GM21528 (cell line): ENCODE measurements around the gene INTS7.
"Not testable (repeated sequence)": the region's sequence is repeated elsewhere in the genome, so short reads cannot be mapped to it uniquely, and the experiment has no call there.

Source experiments
- ATAC-seq: cut with Tn5 transposase; IDR thresholded peaks from one replicate; pipeline ENCODE4 v1.9.1; 2021; ENCODE audit warnings: mild to moderate bottlenecking, moderate library complexity; ENCODE audit not compliant: unreplicated experiment, low FRiP score

Gene INTS7

DNA sequence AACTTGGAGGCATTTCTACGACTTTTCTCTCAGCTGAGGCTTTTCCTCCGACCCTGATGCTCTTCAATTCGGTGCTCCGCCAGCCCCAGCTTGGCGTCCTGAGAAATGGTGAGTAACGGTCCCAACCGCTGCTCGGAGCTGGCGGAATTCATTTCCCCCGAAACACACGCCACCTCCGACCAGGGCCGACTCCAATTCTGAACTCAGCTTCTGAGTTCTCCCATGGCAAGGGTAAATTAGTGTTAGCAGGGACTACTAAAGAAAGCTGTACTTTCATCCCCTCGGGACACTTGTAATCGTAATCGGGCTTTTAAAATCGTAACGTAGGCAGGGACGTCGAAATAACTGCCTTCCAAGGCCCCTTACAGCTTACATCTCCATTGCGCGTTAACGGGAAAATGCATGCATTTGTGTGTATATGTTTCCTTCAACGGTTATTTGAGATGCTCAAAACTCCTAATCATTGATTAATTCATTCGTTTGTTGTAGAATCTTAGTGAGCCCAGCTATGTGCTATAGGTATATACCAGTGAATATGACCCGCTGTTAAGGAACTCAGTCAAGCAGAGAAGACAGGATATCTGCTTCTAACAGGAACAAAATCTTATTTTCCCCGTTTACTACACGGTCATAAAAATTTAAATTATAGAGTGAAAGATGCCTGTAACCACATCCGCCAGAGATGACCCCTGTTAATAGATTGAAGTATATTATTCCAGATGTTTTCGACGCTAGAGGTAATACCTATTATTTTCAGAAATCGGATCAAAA lies 663 bp upstream of the INTS7 start:
- ATAC-seq: peak; percentile 17

DNA sequence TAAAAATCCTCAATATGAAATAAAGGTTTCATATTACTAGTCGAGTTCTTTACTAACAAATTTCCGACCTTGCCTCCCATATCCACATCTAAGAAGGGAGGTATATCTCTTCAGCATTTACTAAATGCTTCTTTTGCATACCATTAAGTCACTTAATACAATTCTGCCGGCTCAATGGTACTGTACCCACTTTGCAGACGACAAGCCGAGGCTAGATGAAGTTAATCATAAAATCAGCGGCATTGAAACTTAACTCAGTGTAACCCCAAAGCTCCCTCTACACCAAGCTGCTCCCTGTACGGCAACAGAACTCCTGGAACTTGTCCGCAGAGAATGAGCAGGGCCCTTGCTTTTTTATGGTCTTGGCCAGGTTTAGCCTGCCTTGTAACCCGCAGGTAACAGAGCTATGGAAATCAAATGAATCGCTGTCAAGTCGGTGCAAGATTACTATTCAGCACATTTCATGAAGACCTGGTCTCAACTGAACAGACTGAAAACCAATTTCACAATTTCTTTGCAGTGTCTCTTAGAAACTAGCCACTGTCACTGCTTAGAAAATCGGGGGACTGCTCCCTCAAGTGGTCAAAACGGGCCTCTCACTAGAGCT lies 738 bp downstream of the INTS7 start:
- ATAC-seq: peak; percentile 20

DNA sequence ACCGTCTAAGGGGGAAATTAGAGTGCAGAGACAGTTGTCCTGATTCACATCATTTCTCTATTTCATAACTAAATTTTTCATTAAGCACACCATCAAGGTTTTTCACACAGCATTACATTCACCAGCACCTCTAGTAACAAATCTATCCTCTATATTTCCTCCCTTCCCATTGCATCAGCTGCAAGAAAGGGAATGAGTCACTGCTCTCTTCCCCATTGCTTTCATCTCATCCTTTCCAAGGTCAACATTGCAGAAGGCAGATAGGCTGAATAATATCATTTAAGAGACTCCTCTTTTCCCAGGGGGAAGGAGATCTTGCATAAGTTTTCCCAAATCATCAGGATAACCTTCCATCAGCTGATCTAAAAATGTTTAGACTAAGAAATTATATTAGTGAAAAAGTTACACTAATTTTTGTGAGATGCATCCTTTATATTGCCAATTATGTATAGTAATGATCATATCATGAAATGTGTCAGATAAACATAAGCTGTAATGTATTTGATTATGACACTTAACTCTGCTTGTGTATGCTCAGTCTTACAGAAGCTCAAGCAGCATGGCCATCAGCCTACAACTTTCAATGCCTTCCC lies 4.3 kb downstream of the INTS7 start:
- ATAC-seq: no peak

- ATAC-seq: not testable (repeated sequence)
Measured at GRCh38 chr1:212027727-212028126, 7.6 kb downstream of the INTS7 start.

- ATAC-seq: no peak
Measured at GRCh38 chr1:212024469-212025149, 10.7 kb downstream of the INTS7 start.

DNA sequence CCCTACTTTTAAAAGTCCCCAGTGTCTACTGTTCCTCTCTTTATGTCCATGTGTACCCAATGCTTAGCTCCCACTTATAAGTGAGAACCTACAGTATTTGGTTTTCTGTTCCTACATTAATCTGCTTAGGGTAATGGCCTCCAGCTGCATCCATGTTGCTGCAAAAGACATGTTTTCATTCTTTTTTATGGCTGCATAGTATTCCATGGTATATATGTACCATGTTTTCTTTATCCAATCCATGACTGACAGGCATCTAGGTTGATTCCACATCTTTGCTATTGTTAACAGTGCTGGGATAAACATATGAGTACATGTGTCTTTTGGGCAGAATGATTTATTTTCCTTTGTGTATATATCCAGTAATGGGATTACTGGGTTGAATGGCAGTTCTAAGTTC lies 12.4 kb downstream of the INTS7 start:
- not testable (repeated sequence) for ATAC-seq

DNA sequence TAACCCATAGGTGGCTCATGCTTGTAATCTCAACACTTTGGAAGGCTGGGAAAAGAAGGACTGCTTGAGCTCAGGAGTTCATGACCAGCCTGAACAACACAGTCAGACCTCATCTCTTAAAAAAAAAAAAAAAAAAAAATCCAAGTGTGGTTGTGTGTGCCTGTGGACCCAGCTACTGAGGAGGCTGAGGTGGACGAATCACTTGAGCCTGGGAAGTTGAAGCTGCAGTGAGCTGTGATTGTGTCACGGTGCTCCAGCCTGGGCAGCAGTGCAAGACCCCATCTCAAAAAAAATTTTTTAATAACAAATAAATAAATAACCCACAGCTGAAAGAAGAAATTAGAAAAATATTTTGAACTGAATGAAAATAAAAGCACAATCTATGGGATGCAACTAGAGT lies 13.8 kb downstream of the INTS7 start:
- ATAC-seq: no peak

DNA sequence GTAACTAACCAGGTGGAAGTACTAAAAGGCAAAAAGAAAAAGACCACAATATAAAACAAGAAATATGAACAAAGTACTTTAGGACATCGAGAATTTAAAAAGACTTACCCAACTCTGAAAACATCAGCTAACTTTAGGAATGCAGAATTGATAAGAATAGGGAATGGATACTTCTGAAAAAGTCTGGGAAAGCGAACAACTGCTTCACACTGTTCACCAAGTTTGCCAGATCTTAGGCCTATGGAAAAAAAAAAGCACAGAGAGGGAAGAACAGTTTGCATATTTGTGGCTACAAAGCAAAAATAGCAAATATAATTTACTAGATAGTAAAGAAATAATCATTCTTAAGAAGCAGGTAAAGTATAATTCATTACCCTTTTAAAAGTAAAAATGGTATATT lies 14.4 kb downstream of the INTS7 start:
- no peak for ATAC-seq

- no peak for ATAC-seq
Measured at GRCh38 chr1:212013672-212014071, 21.7 kb downstream of the INTS7 start.

- ATAC-seq: peak; percentile 81
Measured at GRCh38 chr1:212012034-212012740, 23.2 kb downstream of the INTS7 start.

DNA sequence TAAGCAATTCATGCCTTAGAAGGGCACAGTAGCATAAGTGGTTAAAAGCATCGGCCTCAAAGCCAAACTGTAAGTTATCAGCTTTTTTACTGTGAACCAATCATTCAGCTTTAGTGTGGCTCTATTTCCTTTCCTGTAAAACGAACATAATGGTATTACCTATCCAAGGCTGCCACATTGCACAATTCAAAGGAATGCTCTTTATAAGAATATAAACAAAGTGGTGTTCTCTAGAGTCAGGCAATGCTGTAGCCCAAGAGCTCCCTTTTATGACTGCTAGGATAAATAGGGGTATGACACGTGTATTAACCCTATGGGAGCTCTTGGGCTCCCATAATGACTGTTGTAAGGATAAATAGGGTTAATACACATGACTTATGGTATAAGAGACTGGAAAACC lies 25.4 kb downstream of the INTS7 start:
- ATAC-seq: no peak

- ATAC-seq: no peak
Measured at GRCh38 chr1:212009561-212009960, 25.8 kb downstream of the INTS7 start.

DNA sequence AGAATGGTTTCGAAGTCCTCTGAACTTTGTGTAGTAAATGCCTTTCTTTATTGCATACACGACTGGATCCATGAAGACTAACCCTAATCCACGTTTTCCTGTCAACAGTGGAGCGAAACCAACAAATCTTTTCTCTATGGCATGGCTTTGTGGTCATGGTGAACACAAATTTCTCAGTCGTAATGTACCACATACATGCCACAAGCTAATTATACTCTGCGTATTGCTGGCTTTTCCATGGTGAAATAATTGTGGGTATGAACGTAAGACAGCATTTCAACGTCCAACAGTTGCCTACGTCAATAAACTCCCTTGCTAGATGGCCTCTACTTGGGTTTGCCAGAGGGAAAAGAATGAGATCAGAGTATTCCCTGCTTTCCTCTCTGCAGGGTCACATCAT lies 27.5 kb downstream of the INTS7 start:
- ATAC-seq: no peak

- no peak for ATAC-seq
Measured at GRCh38 chr1:212007178-212007577, 28.2 kb downstream of the INTS7 start.

DNA sequence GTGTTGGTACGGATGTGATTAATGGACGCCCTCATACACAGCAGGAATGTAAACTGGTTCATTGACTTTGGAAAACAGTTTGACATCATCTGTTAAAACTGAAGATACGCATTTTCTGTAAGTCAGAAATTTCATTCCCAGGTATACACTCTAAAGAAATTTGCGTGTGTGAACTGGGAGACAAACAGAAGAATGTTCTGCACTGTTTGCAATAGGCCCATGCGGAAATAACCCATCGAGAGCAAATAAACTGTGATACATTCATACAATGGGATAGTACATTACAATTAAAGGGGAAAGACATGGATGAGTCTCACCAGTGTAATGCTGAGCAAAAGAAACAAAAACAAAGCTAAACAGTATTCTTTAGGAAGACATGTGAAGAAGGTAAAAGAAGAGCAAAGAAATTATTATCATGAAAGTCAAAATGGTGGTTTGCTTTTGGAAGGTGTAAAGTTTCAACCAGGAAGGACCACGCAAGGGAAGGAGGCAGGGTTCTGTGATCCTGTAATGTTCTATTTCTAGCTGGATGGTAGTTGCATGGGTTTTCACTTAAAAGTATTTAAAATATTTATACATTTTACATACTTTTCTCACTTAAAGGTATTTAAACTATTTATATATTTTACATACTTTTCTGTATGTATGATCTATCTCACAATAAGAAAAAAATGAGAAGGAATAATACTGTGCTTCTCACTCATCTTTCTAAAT lies 30.3 kb downstream of the INTS7 start:
- ATAC-seq: no peak

DNA sequence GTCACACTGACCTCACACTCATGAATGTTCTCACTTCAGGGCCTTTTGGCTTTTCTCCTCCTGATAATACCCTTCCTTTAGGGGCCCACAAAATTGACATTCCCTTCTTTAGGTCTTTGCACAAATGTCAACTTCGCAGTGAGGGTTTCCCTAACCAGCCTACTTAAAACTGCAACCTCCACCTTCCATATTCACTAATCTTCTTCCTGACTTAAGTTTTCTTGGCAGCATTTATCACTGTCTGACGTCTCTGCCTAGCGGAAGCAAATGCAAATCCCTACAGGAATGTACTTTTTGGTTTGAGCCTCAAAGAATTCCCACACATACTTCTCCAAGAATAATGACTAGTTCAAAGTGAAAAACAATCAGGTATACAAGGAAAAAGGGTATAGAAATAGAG lies 32.8 kb downstream of the INTS7 start:
- no peak for ATAC-seq

DNA sequence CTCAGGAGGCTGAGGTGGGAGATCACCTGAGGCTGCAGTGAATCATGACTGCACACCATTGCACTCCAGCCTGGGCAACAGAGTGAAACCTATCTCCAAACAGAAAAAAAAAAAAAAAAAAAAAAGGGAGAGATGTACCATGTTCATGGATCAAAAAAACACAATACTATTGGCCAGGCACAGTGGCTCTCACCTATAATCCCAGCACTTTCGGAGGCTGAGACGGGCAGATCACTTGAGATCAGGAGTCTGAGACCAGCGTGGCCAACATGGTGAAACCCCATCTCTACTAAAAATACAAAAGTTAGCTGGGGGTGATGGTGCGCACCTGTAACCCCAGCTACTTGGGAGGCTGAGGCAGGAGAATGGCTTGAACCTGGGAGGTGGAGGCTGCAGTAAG lies 37.9 kb downstream of the INTS7 start:
- ATAC-seq: not testable (repeated sequence)

DNA sequence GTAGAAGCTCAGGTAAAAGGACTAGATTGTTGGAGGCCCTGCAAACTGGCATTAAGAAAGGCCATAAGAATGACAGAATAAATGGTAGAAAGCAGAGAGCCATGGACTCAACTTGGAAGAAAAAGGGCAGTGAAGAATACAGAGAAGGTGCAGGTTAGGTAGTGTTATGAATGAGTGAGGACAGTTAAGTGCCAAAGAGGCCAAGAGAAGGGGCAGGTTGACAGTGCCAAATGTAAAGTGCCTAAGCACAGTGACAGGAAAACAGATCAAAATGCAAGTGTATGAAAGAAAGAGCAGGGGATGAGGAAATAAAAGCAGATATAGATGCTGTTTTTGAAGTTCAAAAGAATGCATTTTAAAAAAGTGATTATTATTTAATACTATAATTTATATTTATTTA lies 43.7 kb downstream of the INTS7 start:
- no peak for ATAC-seq

DNA sequence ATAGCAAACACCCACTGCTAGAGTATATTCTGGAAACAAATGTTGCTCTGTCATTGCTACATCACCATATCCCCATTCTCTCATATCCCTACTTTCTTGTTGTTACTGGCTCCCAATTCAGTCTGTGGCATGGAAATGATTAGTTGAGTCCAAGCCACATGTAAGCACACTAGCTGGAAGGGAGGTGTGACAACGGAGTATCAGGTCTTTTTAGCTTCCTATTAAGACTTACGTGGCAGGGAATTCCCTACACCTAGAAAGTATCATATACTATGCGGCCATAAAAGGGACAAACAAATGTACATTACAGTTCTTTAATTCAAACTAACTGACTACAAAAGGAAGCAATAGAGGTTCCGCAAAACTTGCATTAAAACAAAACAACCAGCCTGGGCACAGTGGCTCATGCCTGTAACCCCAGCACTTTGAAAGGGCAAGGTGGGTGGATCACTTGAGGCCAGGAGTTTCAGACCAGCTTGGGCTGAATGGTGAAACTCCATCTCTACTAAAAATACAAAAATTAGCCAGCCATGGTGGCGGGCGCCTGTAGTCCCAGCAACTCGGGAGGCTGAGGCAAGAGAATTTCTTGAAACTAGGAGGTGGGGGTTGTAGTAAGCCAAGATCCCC lies 48.6 kb downstream of the INTS7 start:
- ATAC-seq: no peak
